ENCODE measurements around the gene CEP76.
"Not testable (repeated sequence)": the region's sequence is repeated elsewhere in the genome, so short reads cannot be mapped to it uniquely, and the experiment has no call there.

The CEP76 gene

DNA sequence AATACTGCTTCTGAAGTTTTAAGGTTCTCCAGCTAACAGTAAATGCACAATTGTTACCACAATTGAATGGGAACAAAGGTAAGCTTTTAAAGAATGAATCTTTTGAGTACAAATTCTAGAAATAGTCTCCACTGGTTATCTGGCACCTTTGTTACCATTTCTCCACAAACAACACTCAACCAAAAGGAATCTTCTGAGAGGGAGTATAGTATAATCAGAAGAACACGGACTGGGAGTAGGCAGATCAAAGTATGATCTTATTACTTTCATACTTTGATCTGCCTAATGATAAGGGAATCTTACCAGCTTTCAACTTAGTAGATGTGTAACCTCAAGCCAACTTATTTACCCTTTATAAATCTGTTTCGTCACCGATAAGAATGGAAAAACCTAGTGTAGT lies 1.4 kb downstream of the CEP76 start:
- no peak for DNase-seq

DNA sequence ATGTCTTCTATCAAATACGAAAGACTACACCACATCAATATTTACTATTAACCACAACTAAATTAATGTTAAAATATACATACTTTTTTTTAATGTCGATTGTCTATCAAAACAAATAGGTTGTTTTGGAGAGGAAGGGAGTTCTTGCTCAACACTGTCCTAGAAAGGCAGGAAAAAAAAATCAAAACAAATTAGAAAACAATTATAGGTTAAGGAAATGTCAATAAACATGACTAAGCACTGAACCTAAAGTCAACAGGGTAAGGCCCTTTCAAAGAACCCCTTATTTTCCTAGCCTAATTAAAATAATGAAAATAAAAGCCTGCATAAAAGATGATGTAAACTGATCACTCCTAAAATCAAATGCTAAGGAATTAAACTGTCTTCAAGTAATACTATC lies 2.8 kb downstream of the CEP76 start:
- no peak for DNase-seq

DNA sequence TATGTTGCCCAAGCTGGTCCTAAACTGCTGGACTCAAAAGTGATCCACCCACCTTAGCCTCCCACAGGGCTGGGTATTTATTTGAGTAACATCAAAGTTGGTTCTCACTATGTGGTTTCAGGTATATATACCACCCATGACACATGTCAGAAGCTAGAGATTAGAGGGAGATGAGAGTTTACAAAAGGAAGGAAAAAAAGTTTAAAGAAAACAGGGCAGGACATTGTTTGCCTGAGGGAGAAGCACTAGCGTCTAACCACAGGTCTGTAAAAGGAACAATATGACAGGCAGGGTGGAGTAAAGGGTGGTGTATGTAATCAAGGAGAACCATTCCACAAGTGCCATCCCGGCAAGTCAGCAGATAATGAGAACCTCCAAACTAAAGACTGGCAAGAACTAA lies 8.5 kb downstream of the CEP76 start:
- no peak for DNase-seq

DNA sequence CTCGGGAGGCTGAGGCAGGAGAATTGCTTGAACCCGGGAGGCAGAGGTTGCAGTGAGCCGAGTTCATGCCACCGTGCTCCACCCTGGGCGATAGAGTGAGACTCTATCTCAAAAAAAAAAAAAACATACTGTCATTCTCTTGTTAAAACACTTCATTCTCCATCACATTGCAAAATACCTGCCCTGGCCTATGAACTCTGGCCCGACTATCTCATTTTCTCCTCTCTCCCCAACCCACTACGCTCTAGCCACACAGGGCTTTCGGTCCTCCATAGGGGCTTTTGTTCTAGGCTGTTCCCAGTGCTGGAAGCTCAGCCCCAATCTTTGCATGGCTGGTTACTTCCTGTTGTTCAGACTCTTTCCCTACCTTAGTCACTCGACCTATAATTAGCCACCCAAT lies 10.3 kb downstream of the CEP76 start:
- no peak for DNase-seq

DNA sequence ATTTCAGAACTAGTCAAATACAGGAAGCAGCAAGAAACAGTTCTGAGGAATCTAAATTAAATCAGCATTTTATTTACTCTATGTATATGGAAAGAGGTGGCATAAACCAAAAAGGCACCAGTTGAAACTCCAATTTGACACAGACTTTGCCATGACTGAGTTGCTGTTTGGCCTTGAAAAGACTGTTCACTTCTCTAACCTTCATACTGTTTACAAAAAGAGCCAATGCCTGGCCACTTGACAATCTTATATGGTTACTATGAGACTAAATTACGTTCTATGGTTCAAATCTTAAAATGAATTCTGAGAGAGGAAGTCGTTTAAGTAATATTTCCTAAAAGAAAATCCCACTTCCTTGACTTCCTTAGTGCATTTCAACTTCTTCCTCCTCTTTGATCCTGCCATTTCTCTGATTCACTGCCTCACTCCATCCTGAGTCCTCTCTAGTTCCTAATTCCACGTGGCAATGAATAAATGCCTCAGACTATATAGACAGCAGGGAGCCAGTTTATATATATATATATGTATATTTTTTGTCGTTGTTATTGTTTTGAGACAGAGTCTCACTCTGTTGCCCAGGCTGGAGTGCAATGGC lies 13.2 kb downstream of the CEP76 start:
- DNase-seq = no peak

DNA sequence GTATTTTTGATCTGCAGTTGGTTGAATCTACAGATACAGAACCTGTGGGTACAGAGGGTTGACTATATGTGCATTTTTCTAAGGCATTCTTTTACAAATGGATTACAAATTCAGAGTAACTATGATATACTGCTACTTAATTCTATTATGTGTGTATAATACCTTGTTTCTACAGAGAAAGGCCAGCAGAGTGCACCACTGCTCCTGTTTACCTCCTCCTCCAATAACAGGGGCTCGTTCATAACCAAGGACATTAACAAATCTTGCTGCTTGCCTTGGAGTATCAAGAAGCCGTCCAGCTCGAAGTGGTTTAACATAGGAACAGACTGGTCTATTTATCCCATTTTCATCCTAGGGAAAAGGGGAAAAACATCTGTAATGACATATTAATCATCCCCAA lies 16.4 kb downstream of the CEP76 start:
- DNase-seq = no peak

DNA sequence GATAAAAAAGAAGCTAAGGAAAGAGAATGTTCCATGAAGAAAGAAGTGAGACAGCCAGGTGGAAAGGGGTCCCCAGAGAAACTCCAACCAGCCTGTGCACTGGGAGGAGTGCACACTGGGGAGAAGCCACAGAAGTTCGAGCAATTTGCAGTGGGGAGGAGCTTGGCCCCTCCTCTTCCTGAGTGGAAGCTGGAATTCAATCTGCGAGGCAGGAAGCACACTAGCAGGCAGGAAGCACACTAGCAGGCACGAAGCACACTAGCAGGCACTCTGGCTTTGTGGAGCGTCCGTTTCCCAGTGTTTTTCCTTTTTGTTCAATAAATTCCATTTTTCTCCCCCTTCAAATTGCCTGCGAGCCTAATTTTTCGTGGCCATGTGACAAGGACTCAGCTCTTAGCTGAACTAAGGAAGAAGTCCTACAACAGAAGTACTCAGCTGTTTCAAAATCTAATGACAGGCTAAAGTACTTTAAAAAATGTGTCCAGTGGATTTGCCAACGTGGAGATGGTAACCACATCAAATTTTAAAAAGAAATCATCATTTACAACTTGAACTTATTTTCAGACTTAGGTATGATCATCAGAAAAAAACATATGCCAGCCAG lies 23.2 kb downstream of the CEP76 start:
- peak; percentile 88 for DNase-seq

DNA sequence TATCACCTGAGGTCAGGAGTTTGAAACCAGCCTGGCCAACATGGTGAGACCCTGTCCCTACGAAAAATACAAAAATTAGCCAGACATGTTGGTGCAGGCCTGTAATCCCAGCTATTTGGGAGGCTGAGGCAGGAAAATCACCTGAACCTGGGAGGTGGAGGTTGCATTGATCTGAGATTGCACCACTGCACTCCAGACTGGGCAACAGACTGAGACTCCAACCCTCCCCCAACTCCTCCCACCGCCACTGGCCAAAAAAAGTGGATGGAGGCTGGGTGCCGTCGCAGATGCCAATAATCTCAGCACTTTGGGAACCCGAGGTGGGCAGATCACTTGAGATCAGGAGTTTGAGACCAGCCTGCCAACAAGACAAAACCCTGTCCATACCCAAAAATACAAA lies 34.5 kb downstream of the CEP76 start:
- no peak for DNase-seq

DNA sequence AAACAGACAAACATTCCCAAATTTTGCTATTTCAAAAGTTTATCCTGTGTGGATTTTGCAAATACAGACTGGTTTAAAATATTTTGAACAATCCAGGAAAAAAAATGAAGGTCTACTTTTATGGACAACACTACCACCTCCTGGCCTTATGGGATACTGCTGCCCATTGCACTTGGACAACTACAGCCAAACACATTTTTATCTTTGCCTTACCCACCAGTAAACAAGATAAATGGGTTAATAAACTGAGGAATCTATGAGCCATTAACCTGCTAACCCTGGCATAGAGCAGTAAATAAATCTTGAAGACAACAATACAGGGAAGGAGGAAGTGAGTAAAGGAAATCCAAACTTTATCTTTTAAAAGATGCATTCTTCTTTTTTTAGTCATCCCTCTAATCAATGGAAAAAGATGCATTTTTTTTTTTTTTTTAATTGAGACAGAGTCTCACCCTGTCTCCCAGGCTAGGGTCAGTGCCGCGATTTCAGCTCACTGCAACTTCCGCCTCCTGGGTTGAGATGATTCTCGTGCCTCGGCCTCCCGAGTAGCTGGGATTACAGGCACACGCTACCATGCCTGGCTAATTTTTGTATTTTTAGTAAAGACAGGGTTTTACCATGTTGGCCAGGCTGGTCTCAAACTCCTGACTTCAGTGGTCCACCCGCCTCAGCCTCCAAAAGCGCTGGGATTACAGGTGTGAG lies 42.5 kb downstream of the CEP76 start:
- DNase-seq = no peak

DNA sequence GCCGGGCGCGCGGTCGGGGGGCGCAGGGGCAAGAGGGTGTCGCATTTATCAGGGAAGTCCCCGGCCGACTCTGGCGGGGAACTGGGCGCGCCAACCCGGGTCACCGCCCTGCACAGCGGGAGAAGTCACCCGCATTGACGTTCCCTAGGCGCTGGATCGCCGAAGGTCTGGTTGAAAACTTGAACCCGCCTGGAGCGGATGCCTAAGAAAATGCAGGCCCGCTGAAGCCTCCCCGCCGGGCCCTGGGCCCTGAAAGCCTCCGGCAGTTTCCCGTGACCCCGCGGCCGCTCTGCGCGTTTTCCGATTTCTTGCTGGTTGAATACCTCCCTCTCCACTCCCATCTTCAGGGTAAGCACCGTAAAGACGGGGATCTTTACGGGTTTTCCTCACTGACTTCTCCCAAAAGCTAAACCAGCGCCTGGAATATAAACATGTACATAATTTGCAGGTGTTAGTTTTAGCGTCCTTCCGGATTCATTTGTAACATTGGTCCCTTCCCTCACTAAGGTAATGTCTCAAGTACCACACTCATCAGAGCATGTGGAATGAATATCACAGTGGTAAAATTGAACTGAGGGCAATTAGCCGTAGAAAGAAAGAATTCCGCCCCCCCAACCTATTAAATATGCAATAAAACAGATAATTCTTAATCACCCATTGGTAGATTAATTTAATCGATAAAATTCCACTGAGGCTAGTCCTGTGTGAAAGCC lies 43.9 kb downstream of the CEP76 start:
- no peak for DNase-seq

DNA sequence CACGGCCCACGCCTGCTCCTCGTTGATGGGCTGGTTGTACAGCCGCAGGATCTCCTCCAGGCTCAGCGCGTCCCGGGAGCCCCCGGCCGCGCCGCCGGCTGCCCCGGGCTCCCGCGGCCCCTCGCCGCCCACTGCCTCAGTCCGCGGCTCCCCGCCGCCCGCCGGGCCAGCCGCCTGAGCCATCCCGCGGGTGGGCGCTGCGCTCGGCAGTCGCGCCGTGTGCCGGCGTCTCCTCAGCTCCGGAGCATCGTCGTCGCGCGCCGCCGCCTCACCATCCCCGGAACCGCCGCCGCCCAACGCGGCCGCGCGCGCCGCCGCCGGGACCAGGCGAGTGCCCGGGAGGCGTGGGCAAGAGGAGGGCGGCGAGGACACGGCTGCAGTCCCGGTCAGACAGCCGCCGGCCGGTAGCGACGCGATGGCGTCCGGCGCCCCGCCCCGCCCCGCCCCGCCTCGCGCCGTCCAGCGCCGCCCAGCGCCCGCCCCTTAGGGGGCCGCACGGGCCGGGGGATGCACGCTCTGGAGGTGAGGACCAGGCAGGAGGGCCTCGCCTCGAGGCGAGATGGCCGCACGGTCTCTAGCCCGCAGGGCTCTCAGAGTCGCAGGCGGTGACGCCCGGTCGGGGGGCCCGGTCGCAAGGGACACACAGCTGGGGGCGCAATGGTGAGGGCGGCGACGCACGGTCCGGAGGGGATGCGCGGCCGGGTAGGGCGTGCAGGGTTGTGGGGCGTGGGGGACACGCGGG lies 44.7 kb downstream of the CEP76 start, which contains the start of gene SPIRE1:
Gene SPIRE1, minus strand, starts transcription at position 424 of the 742 bp plus-strand sequence. Its CDS starts 241 bp downstream, at position 183.
- DNase-seq = no peak

DNA sequence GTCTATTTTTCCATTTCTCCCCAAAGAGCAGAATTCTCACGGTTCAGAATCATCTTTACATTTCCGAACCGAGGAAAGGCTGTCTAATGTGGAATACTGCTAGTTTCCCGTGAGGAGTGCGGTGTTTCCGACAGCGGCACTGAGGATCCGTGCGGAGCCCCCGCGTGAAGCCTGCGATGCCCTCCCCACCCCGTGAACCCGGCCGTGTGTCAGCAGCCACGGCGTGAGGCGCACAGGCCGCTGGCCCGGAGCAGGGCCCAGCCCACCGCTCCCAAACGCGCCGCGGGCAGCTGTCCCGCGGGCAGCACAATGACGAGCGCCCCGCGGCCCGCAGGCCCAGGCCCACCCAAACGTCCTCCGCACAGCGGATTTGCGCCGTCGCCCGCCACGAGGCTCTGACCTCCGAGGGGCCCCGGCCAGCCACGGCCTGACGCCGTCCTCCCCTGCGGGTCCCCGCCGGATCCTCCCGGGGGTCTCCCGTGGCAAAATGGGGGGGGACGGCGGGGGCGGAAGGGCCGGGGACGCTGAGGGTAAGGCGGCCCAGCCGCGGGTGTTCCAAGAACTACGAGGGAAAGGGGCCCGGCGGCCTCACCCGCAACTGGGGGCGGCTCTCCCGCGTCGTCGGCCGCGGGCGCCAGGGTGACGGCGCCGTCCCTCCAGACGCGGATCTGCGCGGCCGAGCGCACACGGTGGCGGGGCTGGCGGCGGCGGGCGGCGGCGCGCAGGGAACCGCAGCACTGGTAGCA lies 45.4 kb downstream of the CEP76 start:
- no peak for DNase-seq

DNA sequence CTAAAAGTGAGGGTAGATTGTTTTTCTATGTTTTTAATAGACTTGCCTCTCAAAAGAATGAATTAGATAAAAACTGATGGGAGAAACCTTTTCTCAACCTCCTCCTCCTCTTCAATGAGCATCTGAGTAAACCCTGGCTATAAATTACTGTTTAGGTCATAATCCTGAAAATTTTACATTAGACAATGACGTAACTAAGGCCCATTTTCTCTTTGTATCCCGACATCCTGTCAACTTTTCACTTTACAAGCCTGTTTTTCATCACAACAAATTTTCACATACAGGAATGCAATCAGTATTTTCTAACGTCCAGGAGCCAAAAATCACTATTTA lies 46.0 kb downstream of the CEP76 start:
- DNase-seq = no peak

DNA sequence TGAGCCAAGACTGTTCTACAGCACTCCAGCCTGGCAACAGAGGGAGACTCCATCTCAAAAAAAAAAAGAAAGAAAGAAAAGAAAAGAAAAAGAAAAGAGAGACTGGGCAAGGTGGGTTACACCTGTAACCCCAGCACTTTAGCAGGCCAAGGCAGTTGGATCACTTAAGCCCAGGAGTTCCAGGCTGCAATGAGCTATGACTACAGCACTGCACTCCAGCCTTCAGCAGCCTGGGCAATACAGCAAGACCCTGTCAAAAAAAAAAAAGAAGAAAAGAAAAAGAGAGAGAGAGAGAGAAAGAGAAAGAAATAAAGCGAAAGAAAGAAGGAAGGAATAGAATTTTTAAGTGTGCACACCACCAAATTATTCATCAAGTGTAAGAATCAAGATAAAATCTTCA lies 47.6 kb downstream of the CEP76 start:
- DNase-seq = no peak

DNA sequence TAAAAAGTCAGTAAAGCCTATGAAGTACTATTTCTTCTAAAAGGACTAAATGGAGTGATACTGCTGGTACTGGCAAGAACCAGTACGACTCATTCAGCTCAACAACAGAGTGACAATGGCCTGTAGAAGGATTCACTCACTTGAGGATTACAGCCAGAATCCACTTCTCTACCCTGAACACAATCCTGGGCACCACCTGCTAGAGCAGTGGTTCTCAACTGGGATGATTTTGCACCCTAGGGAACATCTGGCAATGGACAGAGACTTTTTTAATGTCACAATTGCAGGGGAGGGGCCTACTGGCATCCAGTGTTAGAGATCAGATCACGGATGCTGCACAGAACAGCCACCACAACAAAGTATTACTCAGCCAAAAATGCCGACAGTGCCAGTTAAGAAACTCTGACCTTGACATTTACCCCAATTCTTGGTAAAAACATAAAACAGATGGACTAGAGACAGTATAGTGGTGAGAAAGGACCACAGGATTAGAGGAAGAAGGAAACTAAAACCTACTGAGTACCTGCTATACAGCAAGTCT lies 49.6 kb downstream of the CEP76 start:
- DNase-seq = peak; percentile 83

DNA sequence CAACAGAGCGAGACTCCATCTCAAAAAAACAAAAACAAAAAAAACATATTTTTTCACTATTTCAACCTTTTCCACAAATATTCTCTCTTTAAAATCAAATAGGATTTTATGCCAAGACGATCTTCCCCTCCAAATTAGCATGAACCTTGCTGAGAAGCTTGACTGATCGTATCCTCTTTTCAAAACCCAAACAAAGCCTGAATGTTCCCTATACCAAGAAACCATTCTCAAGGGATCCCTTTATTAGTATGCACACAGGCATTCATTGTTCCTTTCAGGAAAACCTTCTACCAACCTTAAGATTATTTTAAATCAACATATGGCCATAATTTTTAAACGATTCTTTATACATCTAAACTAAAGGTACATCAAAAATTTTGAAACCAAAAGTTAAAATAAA lies 50.9 kb downstream of the CEP76 start:
- no peak for DNase-seq

DNA sequence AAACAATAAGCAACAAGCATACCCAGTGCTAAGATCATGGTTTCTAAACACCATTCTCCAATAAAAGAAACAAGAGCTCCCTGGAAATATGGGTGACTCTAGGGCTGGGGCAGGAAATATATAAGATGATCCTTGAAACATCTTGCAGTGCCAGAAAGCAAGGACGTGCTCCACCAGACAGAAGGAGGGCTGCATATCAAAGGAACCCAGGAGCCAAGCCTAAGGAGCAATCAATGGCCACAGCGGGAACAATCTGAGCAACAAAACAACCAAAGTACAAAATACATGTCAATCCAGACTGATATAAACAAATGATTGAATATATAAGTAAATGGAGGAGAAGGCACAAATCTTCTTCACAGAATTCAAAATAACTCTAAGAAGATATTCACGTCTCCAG lies 54.8 kb downstream of the CEP76 start:
- no peak for DNase-seq

DNA sequence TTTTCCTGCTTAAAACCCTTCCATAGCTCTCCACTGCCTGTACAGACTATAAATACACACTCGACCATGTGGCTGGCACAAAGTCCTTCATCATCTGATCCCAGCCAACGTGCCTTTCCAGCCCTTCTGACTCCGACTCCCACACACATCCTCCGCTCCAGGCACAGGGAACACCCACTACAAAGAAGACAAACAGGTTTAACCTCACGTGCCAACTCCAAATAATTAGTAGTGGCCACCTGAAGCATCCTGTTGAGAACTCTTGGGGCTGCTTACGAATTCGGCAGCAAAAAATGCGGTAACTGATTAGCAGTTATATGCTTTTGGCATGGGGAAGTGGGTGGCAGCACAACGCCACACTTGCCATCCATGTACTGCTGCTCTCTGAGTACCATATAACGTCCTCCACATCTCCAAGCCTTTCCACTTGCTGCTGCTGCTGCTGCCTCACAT lies 56.7 kb downstream of the CEP76 start:
- DNase-seq = no peak

DNA sequence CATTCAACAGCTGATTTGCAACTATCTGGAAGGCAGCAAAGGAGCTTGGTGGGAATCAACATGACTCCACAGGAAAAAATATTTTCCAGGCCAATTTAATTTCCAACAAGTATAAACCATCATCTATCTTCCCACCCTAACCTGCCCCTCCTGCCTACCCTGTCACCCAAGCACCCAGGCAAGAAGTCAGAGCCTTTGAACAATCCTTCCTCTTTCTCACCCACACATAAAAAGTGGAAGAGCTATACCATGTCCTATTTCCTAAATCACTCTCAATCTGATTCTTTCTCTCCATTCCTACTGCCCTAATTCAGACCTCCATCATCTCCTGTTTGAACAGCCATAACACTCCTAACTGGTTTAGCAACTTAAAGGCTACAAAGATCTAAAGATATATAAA lies 57.3 kb downstream of the CEP76 start:
- no peak for DNase-seq

DNA sequence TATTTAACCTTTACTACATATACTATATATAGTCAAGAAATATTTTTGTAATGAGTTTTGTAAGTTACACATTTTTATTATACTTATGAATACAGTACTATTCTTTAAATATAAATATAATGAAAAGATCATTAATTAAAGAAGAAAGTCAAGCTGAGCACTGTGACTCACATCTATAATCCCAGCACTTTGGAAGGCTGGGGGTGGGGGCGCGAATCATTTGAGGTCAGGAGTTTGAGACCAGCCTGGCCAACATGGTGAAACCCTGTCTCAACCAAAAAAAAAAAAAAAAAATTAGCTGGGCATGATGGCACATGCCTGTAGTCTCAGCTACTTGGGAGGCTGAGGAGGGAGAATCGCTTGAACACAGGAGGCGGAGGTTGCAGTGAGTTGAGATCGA lies 58.8 kb downstream of the CEP76 start:
- not testable (repeated sequence) for DNase-seq

DNA sequence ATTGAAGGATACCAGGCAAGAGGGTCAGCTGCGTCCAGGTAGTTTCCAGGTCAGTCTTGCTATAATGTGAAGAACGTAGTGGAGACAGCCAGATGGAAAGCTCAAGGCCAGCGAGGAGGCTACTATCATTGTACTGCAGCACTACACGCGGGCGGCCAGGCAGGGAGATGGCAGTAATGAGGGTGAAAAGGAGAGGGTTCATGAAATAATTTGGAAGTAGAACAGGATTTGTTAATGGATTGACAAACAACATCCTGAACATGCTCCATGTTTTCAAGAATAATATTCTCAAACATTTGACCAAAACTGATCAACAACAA lies 61.7 kb downstream of the CEP76 start:
- no peak for DNase-seq
